ENCODE measurements around the gene PITPNM3.

- TF ChIP-seq POLR2A (IDR thresholded peaks at IDR 0.05) (no peak), POLR2AphosphoS5 (IDR thresholded peaks at IDR 0.05) (no peak)
- TF ChIP-seq, protein P1, sequence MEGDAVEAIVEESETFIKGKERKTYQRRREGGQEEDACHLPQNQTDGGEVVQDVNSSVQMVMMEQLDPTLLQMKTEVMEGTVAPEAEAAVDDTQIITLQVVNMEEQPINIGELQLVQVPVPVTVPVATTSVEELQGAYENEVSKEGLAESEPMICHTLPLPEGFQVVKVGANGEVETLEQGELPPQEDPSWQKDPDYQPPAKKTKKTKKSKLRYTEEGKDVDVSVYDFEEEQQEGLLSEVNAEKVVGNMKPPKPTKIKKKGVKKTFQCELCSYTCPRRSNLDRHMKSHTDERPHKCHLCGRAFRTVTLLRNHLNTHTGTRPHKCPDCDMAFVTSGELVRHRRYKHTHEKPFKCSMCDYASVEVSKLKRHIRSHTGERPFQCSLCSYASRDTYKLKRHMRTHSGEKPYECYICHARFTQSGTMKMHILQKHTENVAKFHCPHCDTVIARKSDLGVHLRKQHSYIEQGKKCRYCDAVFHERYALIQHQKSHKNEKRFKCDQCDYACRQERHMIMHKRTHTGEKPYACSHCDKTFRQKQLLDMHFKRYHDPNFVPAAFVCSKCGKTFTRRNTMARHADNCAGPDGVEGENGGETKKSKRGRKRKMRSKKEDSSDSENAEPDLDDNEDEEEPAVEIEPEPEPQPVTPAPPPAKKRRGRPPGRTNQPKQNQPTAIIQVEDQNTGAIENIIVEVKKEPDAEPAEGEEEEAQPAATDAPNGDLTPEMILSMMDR (IDR thresholded peaks at IDR 0.05) = no peak
These were observed 86.1 kb downstream of the PITPNM3 start for GRCh38 chr17:6470146-6470718.

Measured in gastroesophageal sphincter (tissue), 3 donors.